ENCODE data around the gene PCDHGC4. TPM values are rescaled to one million over a fixed set of nuclear protein-coding genes. Genes with fewer than 3 reads are reported as not detected.

The PCDHGC4 gene
- total RNA-seq, 1 donor: 2.9 TPM

DNA sequence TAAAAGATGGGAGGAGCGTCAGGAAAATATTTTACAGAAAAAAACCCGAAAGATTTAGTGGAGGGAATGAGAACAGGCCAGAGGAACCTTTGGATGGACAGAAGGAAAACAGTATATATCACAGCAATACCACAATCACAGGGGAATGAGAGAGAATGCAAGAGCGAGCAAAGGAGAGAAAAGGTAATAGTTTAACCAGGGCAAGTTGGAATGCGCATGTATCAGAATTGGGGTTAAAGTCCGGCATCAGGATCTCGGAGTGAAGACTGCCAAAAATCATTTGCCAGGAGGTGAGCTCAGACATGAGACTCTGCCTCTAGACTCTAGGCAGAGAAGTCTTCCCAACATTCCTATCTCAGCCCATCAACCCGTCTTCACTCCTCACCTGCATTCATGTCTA, 40.8 kb downstream of the PCDHGC4 start:
- H3K27me3 ChIP-seq (ENCODE audit: insufficient read depth, low read length): no peaks in the 10 kb centered on the region
- peak overlapping the region; percentile 70 for H3K27ac ChIP-seq (ENCODE audit: low read depth, low read length)
- peaks cover 7% of the 10 kb centered on the region for H3K79me2 ChIP-seq (ENCODE audit: insufficient read depth, low read length)
- H4K20me1 ChIP-seq (ENCODE audit: insufficient read depth, low read length): no peaks in the 10 kb centered on the region
- peaks cover 64% of the 10 kb centered on the region for H3K4me1 ChIP-seq (ENCODE audit: insufficient read depth, low read length)
- H3K4me3 ChIP-seq (ENCODE audit: insufficient read depth, low read length): peak overlapping the region; percentile 6
- DNase-seq (ENCODE audit: insufficient read length, low spot score, missing footprints): no peak
- H3K36me3 ChIP-seq (ENCODE audit: insufficient read depth, low read length): peaks cover 32% of the 10 kb centered on the region
- TF ChIP-seq, protein P1, sequence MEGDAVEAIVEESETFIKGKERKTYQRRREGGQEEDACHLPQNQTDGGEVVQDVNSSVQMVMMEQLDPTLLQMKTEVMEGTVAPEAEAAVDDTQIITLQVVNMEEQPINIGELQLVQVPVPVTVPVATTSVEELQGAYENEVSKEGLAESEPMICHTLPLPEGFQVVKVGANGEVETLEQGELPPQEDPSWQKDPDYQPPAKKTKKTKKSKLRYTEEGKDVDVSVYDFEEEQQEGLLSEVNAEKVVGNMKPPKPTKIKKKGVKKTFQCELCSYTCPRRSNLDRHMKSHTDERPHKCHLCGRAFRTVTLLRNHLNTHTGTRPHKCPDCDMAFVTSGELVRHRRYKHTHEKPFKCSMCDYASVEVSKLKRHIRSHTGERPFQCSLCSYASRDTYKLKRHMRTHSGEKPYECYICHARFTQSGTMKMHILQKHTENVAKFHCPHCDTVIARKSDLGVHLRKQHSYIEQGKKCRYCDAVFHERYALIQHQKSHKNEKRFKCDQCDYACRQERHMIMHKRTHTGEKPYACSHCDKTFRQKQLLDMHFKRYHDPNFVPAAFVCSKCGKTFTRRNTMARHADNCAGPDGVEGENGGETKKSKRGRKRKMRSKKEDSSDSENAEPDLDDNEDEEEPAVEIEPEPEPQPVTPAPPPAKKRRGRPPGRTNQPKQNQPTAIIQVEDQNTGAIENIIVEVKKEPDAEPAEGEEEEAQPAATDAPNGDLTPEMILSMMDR (IDR thresholded peaks at IDR 0.05; ENCODE audit: extremely low read depth, low read depth, low read length): no peak
- H2AFZ ChIP-seq (ENCODE audit: low read length): peak overlapping the region; percentile 23
- H3K4me2 ChIP-seq (ENCODE audit: insufficient read depth, low read length): peak overlapping the region; percentile 66
- H3K9me3 ChIP-seq (ENCODE audit: low read depth, low read length): no peaks in the 10 kb centered on the region

DNA sequence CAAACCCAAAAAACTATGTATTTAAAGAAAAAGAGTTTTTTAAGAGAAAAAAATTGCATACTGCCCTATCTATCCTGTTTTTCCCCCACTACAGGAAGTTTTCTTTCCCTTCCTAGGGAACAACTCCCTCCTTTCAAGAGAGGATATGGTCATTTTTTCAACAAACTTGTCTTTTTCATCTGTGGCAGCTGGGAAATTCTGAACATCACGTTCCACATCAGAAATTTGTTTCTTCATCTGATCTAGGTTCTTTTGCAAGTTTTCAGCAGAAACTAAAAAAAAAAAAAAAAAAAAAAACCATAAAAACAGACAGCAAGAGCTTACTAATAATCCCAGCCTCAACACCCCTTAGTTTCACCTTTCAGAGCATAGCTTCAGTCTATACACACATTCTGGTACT, 42.6 kb downstream of the PCDHGC4 start:
- H3K4me3 ChIP-seq (ENCODE audit: insufficient read depth, low read length): no peak overlapping the region
- no peak for DNase-seq (ENCODE audit: insufficient read length, low spot score, missing footprints)
- peaks cover 48% of the 10 kb centered on the region for H3K4me1 ChIP-seq (ENCODE audit: insufficient read depth, low read length)
- no peak overlapping the region for H2AFZ ChIP-seq (ENCODE audit: low read length)
- TF ChIP-seq, protein P1 (IDR thresholded peaks at IDR 0.05; ENCODE audit: extremely low read depth, low read depth, low read length): no peak
- no peak overlapping the region for H3K27ac ChIP-seq (ENCODE audit: low read depth, low read length)
- H3K4me2 ChIP-seq (ENCODE audit: insufficient read depth, low read length): no peak overlapping the region
- H3K27me3 ChIP-seq (ENCODE audit: insufficient read depth, low read length): no peaks in the 10 kb centered on the region
- no peaks in the 10 kb centered on the region for H3K9me3 ChIP-seq (ENCODE audit: low read depth, low read length)
- no peaks in the 10 kb centered on the region for H4K20me1 ChIP-seq (ENCODE audit: insufficient read depth, low read length)
- H3K36me3 ChIP-seq (ENCODE audit: insufficient read depth, low read length): peaks cover 32% of the 10 kb centered on the region
- H3K79me2 ChIP-seq (ENCODE audit: insufficient read depth, low read length): peaks cover 7% of the 10 kb centered on the region

DNA sequence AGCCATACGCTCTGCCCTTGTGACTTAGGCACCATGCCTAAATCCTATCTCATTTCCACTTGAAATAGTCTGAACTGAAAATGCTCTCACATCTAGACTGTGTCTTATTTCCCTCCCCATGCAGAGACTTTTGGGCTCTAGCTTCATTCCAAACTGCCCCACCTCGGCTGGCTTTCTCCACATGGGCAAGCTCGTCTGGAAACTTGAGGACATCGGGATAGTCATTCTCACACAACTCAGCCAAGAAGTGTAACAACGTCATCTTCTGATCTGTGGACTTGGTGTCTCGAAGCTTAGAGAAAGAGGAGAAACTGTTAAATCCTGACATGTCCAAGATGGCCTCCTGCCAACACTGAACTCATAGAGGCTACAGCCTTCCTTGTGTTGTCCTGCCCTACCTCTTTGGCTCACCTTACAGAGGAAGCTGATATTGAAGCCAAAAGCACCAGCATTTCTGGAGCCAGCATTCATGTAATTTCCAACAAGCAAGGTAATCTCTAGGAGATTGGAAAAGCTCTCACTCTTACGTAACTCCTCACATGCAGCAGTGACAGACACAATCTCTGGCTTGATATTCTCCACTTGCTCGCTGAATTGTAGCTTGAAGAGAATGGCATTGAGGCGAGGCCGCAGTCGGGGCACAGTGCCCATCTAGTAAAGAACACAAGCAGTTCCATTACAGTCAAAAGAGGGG, 43.6 kb downstream of the PCDHGC4 start:
- H3K79me2 ChIP-seq (ENCODE audit: insufficient read depth, low read length): peaks cover 6% of the 10 kb centered on the region
- DNase-seq (ENCODE audit: insufficient read length, low spot score, missing footprints): no peak
- H3K9me3 ChIP-seq (ENCODE audit: low read depth, low read length): no peaks in the 10 kb centered on the region
- no peak overlapping the region for H2AFZ ChIP-seq (ENCODE audit: low read length)
- H3K4me2 ChIP-seq (ENCODE audit: insufficient read depth, low read length): no peak overlapping the region
- H3K4me3 ChIP-seq (ENCODE audit: insufficient read depth, low read length): no peak overlapping the region
- H4K20me1 ChIP-seq (ENCODE audit: insufficient read depth, low read length): no peaks in the 10 kb centered on the region
- no peaks in the 10 kb centered on the region for H3K27me3 ChIP-seq (ENCODE audit: insufficient read depth, low read length)
- H3K36me3 ChIP-seq (ENCODE audit: insufficient read depth, low read length): peaks cover 30% of the 10 kb centered on the region
- TF ChIP-seq, protein P1 (IDR thresholded peaks at IDR 0.05; ENCODE audit: extremely low read depth, low read depth, low read length): no peak
- H3K4me1 ChIP-seq (ENCODE audit: insufficient read depth, low read length): peaks cover 43% of the 10 kb centered on the region
- peak overlapping the region; percentile 65 for H3K27ac ChIP-seq (ENCODE audit: low read depth, low read length)

DNA sequence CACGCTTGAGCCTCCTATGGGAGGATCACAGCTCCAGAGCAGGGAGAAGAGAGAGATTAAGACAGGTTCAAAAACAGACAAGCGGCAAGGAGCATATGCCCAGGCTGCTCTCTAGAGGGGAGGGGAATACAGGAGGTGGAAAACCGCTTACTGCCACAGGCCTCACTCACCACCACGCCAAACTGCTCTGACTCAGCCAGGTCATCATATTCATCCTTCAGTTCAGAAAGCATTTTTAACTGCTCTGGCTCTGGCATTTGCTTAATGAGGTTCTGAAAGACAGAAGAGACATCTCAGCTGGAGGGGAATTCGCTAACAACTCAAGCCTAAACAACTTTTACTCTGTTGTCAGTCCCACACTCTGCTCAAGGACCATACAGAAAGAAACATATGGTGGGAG, 44.2 kb downstream of the PCDHGC4 start:
- H3K27ac ChIP-seq (ENCODE audit: low read depth, low read length): peak overlapping the region; percentile 65

More for the DNA sequence above, 44.2 kb downstream of the PCDHGC4 start:
- TF ChIP-seq, protein P1 (IDR thresholded peaks at IDR 0.05; ENCODE audit: extremely low read depth, low read depth, low read length): no peak
- Histone ChIP-seq H3K4me1 (ENCODE audit: insufficient read depth, low read length) (peaks cover 39% of the 10 kb centered on the region), H3K79me2 (ENCODE audit: insufficient read depth, low read length) (peaks cover 3% of the 10 kb centered on the region), H3K9me3 (ENCODE audit: low read depth, low read length) (no peaks in the 10 kb centered on the region), H3K36me3 (ENCODE audit: insufficient read depth, low read length) (peaks cover 24% of the 10 kb centered on the region), H2AFZ (ENCODE audit: low read length) (no peak overlapping the region), H4K20me1 (ENCODE audit: insufficient read depth, low read length) (no peaks in the 10 kb centered on the region), H3K4me2 (ENCODE audit: insufficient read depth, low read length) (peak overlapping the region; percentile 12), H3K4me3 (ENCODE audit: insufficient read depth, low read length) (no peak overlapping the region), H3K27me3 (ENCODE audit: insufficient read depth, low read length) (no peaks in the 10 kb centered on the region)
- DNase-seq (ENCODE audit: insufficient read length, low spot score, missing footprints): peak; percentile 85
